Subcutaneous abdominal adipose tissue (tissue), 5 donors: ENCODE results near the gene SKI.

Source experiments
- H3K27ac ChIP-seq: one replicate; pipeline ENCODE4 v1.7.0; 2013; ENCODE audit warnings: low read depth, mild to moderate bottlenecking, inconsistent platforms, low read length, moderate library complexity
- H3K27me3 ChIP-seq, 5 donors: one replicate each; pipeline ENCODE4 v1.7.0; 2013; ENCODE audit warnings: low read length in 5 of 5, inconsistent platforms in 1 of 5; ENCODE audit not compliant: control insufficient read depth in 5 of 5, insufficient read depth in 4 of 5
- H3K36me3 ChIP-seq, 5 donors: one replicate each; pipeline ENCODE4 v1.7.0; 2013; ENCODE audit warnings: low read length in 5 of 5; ENCODE audit not compliant: control insufficient read depth in 5 of 5, insufficient read depth in 5 of 5
- H3K4me1 ChIP-seq, 5 donors: one replicate each; pipeline ENCODE4 v1.7.0; 2013; ENCODE audit warnings: low read length in 5 of 5, mild to moderate bottlenecking in 3 of 5, moderate library complexity in 1 of 5; ENCODE audit not compliant: control insufficient read depth in 5 of 5, insufficient read depth in 5 of 5
- H3K4me3 ChIP-seq, 5 donors: one replicate each; pipeline ENCODE4 v1.7.0; 2013; ENCODE audit warnings: low read length in 5 of 5, low read depth in 1 of 5
- H3K9ac ChIP-seq, 5 donors: one replicate each; pipeline ENCODE4 v1.7.0; 2013; ENCODE audit warnings: low read length in 5 of 5, mild to moderate bottlenecking in 4 of 5, moderate library complexity in 3 of 5
- H3K9me3 ChIP-seq, 5 donors: one replicate each; pipeline ENCODE4 v1.7.0; 2013; ENCODE audit warnings: low read length in 5 of 5; ENCODE audit not compliant: control insufficient read depth in 5 of 5
- donor health status: healthy.
- donor health status: healthy.
- donor health status: healthy.
- donor health status: healthy.
- donor health status: healthy.

The SKI gene

DNA sequence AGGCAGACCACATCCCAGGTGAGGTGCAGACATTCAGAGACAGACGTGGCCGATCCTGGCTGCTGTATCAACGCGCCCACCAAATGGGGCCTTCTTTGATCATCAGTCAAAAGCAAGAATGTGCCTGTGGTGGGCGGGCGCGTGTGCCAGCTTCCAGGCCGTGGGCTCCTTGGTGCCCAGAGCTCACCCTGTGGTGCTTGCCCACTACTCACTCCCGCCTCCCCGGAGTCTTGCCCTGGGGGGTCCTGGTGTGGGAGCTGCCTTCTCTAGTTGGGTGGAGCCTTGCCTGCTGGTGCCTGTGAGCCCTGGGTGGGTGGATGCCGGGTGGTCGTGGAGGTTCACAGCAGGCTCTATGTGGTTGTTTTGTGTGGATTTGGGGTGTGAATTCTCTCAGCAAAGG lies 70.6 kb downstream of the SKI start:
- Histone ChIP-seq H3K4me1 (peaks cover 8 to 85% (median 69%) of the 10 kb centered on the region in 5 donors), H3K9ac (peak overlapping the region in 1 of 5 donors; percentile 36), H3K27ac (no peak overlapping the region), H3K27me3 (no peaks in the 10 kb centered on the region), H3K36me3 (peaks cover 0 to 26% (median 12%) of the 10 kb centered on the region in 5 donors), H3K9me3 (no peaks in the 10 kb centered on the region), H3K4me3 (no peak overlapping the region)

DNA sequence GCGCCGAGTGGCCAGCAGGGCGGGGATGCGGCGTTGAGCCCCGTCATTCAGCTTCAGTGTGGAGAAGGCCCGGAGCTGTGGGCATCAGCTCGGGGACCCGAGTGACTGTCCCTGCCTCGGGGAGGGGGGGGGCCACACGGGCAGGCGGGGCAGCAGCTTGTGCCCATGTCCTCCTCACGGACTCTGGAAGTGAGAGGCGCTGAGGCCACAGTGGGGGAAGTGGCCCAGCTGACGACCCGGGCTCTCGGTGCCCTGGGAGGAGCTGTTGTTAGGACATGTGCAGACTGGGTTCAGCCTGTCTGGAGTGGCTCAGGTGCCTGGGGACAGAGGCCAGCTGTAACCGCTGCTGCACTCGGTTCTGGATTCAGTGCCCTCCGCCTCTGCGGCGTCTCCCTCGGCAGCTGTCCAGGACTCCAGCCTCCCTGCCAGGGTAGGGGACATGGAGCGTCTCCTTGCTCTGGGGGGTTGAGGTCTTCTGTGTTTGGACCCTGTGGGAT lies 71.1 kb downstream of the SKI start:
- peak overlapping the region in 2 of 5 donors; percentile 36 to 38 for H3K9ac ChIP-seq
- peaks cover 0 to 31% (median 17%) of the 10 kb centered on the region in 5 donors for H3K36me3 ChIP-seq
- H3K27me3 ChIP-seq: no peaks in the 10 kb centered on the region
- H3K4me3 ChIP-seq: peak overlapping the region in 2 of 5 donors; percentile 10 to 55
- H3K9me3 ChIP-seq: no peaks in the 10 kb centered on the region
- peak overlapping the region; percentile 82 for H3K27ac ChIP-seq
- peaks cover 8 to 80% (median 64%) of the 10 kb centered on the region in 5 donors for H3K4me1 ChIP-seq

DNA sequence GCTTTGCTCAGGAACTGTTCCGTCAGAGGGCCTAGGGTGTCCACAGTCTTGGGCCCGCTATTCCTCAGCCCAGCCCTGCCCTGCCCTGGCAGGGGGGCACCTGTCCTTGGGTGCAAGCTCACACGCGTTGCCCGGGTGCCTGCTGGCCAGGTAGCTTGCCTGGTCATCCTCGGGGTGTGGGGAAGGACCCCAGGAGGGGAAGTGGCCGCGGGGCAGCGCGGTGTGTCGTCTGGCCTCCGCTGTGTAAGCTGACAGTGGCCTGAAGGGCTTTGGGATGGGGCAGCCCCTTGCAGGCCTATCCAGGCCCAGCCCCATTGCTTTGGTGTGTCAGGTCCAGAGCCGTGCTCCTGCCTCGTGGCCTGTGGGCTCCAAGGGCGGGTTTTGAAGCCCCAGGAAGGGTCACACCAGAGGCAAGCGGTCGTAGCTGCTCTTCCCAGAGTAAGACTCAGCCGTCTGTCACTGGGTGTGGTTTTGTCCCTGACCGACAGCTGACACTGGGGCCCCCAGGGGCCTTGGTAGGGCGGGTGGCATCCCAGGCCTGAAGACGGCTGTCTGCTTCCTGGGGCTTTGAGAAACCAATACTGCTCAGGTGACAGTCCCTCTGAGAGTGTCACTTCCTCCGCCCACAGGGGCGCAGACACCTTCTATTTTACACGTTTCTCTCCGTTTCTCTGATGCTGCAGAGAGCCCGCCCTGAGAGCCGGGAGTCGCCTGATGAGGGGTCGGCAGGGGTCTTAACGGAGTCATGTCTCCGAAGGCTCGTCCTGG lies 72.1 kb downstream of the SKI start:
- Histone ChIP-seq H3K9ac (peak overlapping the region; percentile 14 to 66 (median 38)), H3K4me1 (peaks cover 8 to 79% (median 55%) of the 10 kb centered on the region in 5 donors), H3K4me3 (peak overlapping the region; percentile 18 to 55 (median 27))

DNA sequence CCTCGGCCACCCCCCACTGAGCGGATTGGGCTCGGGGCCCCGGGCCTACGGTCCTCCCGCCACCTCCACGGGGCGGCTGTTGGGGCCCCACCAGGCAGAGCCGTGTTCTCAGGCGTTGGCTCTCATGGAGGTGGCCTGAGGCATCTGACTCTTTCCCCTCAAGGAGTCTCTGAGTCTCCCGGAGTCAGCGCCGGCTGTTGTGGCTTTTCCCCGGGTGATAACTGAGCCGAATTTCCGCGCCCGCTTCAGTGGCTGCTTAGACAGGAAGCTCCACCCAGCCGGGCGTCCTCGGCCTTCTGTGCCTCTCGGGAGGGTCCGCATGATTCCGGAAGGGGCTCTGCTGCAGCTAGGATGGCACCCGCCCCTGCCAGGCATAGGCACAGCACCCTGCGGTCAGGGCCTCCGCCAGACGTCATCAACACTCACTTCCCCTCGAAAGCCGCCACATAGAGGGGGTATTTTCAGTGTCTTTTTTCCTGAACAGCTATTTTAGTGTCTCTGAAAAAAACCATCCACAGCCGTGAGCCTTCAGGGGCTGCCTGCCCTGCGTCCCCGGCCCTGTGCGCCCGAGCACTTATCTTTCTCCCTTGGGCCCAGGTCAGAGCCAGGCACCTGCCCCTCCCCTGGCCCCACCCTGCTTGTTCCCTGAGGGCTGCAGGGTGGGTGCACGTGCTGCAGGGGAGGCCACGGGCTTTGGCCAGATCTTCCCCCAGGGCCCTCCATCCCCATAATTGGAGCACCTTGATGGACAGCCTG lies 72.9 kb downstream of the SKI start:
- Histone ChIP-seq H3K4me3 (peak overlapping the region in 4 of 5 donors; percentile 18 to 55 (median 32)), H3K9ac (peak overlapping the region in 4 of 5 donors; percentile 28 to 66 (median 48)), H3K36me3 (peaks cover 0 to 45% (median 35%) of the 10 kb centered on the region in 5 donors), H3K27ac (peak overlapping the region; percentile 82), H3K27me3 (no peaks in the 10 kb centered on the region), H3K9me3 (no peaks in the 10 kb centered on the region), H3K4me1 (peaks cover 8 to 75% (median 51%) of the 10 kb centered on the region in 5 donors)

More for the DNA sequence above, 72.1 kb downstream of the SKI start:
- Histone ChIP-seq H3K36me3 (peaks cover 0 to 37% (median 27%) of the 10 kb centered on the region in 5 donors), H3K27me3 (no peaks in the 10 kb centered on the region), H3K9me3 (no peaks in the 10 kb centered on the region), H3K27ac (peak overlapping the region; percentile 82)

DNA sequence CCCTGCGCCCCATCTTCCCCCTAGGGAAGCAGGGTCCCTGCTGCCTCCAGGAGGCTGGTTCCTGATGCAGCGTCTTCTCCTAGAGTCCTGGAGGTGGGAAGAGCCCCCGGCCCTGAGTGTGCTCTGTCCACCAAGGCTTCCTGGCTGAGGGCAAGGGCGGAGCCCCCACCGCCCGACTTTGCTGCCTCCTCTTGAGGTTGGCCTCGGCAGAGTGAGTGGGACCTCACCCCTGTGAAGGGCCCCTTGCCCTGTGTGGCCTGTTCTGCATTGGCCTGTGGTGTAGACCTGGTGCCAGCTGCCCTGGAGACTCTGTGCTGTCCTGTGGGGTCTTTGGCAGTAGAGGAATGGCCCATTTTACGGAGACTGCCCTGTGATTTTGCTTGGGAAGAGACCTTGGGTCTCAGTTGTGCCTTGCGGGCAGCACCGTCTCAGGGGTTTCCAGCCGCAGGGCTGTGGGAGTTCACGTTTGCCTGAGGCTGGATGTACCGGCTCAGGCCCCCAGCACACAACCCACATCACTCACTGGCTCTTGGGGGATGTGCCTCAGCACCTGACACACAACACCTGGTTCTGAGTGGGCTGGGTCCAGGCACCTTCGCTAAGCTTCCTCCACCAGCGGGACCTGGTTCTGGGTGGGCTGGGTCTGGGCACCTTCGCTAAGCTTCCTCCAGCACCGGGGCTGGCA lies 73.6 kb downstream of the SKI start:
- Histone ChIP-seq H3K27me3 (no peaks in the 10 kb centered on the region), H3K4me1 (peaks cover 8 to 69% (median 49%) of the 10 kb centered on the region in 5 donors), H3K9ac (peak overlapping the region in 1 of 5 donors; percentile 28), H3K9me3 (no peaks in the 10 kb centered on the region), H3K4me3 (no peak overlapping the region), H3K36me3 (peaks cover 0 to 53% (median 43%) of the 10 kb centered on the region in 5 donors), H3K27ac (peak overlapping the region; percentile 82)

DNA sequence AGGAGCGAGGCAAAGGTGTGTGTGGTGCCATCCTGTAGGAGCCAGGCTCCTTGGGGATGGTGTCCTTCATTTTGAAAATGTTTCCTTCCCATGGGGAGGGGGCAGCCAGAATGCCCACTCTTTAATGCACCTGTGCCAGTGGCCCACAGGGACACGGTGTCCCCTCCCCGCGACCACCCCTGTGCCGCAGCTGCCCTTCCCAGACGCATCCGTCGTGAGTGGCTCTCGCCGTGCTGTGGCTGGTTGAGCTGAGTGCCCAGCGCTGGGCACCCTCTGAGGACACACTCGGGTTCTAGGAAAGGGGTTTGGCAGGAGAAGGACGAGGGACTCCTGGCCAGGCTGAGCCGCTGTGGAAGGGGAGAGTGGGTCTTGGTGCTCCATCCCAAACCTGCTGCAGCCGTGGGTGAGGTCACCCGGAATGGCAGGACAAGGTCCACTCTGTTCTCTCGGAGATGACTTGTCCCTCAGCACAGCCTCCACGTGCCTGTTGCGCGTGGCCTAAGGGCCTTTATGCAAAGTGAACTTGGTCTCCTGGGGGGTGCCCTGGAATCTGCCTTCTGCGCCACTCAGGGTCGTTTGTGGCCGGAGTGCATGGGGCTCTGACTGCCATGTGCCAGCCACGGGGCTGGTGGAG lies 74.3 kb downstream of the SKI start:
- Histone ChIP-seq H3K9ac (no peak overlapping the region), H3K4me1 (peaks cover 8 to 63% (median 48%) of the 10 kb centered on the region in 5 donors), H3K4me3 (no peak overlapping the region), H3K36me3 (peaks cover 0 to 53% (median 49%) of the 10 kb centered on the region in 5 donors), H3K27me3 (no peaks in the 10 kb centered on the region), H3K9me3 (no peaks in the 10 kb centered on the region), H3K27ac (peak overlapping the region; percentile 82)

DNA sequence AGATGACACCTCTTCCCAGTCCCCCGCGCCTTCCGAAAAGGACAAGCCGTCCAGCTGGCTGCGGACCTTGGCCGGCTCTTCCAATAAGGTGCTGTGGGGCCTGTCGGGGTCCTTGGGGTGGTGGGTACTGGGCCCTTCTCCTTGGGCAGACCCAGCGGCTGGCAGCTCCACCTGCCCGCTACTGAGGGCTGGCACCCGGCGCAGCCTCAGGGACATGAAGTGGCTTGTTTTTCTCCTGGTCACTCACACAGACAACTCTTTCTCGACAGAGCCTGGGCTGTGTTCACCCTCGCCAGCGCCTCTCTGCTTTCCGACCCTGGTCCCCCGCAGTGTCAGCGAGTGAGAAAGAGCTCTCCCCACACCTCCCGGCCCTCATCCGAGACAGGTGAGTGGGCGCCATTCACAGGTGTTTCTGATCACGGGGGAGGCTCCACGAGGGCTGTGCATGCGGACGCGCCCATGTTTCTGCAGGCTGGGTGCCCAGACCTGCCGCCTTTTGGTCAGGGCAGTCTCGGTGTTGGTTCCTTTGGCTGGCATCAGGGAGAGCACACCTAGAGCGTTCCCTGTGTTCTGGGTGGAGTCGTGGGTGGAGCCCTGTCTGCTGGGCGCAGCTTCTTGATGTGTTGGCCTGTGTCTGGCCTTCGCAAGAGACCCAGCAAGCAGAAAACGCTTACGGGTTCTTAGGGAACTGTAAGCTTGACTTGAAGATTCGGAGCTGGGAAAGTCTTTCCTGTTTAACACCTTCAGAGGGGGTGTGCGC lies 75.1 kb downstream of the SKI start:
- Histone ChIP-seq H3K4me1 (peaks cover 8 to 55% (median 44%) of the 10 kb centered on the region in 5 donors), H3K4me3 (no peak overlapping the region), H3K36me3 (peaks cover 5 to 57% (median 53%) of the 10 kb centered on the region in 5 donors), H3K27ac (peak overlapping the region; percentile 82), H3K9me3 (no peaks in the 10 kb centered on the region), H3K27me3 (no peaks in the 10 kb centered on the region), H3K9ac (no peak overlapping the region)

DNA sequence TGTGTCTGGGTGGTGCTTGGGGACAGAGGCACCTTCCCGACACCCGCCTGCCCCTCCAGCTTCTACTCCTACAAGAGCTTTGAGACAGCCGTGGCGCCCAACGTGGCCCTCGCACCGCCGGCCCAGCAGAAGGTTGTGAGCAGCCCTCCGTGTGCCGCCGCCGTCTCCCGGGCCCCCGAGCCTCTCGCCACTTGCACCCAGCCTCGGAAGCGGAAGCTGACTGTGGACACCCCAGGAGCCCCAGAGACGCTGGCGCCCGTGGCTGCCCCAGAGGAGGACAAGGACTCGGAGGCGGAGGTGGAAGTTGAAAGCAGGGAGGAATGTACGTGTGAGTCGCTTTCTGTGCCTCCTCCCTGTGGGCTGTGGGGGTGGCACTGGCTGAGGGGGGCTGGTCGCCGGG lies 75.7 kb downstream of the SKI start:
- H3K36me3 ChIP-seq: peaks cover 5 to 63% (median 59%) of the 10 kb centered on the region in 5 donors
- peaks cover 8 to 50% (median 38%) of the 10 kb centered on the region in 5 donors for H3K4me1 ChIP-seq
- H3K9ac ChIP-seq: no peak overlapping the region
- no peaks in the 10 kb centered on the region for H3K9me3 ChIP-seq
- H3K27me3 ChIP-seq: no peaks in the 10 kb centered on the region
- no peak overlapping the region for H3K27ac ChIP-seq
- no peak overlapping the region for H3K4me3 ChIP-seq

DNA sequence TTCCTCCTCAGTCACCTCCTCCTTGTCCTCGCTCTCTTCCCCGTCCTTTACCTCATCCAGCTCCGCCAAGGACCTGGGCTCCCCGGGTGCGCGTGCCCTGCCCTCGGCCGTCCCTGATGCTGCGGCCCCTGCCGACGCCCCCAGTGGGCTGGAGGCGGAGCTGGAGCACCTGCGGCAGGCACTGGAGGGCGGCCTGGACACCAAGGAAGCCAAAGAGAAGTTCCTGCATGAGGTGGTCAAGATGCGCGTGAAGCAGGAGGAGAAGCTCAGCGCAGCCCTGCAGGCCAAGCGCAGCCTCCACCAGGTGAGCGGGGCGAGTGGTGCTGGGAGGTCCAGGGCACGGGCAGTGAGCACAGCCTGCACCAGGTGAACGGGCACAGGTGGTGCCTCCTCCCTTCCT lies 76.2 kb downstream of the SKI start:
- Histone ChIP-seq H3K9me3 (no peaks in the 10 kb centered on the region), H3K9ac (no peak overlapping the region), H3K4me1 (peaks cover 7 to 45% (median 33%) of the 10 kb centered on the region in 5 donors), H3K27me3 (no peaks in the 10 kb centered on the region), H3K36me3 (peaks cover 5 to 67% (median 64%) of the 10 kb centered on the region in 5 donors), H3K4me3 (no peak overlapping the region), H3K27ac (no peak overlapping the region)
